Right kidney (tissue), 1 donor: Measurements from ENCODE around the gene DHX57.
"Not testable (repeated sequence)": the region's sequence is repeated elsewhere in the genome, so short reads cannot be mapped to it uniquely, and the experiment has no call there.

Experiments
- DNase-seq: peaks from one replicate; pipeline ENCODE4 v3.0.0-alpha.2; 2016

Gene DHX57

DNA sequence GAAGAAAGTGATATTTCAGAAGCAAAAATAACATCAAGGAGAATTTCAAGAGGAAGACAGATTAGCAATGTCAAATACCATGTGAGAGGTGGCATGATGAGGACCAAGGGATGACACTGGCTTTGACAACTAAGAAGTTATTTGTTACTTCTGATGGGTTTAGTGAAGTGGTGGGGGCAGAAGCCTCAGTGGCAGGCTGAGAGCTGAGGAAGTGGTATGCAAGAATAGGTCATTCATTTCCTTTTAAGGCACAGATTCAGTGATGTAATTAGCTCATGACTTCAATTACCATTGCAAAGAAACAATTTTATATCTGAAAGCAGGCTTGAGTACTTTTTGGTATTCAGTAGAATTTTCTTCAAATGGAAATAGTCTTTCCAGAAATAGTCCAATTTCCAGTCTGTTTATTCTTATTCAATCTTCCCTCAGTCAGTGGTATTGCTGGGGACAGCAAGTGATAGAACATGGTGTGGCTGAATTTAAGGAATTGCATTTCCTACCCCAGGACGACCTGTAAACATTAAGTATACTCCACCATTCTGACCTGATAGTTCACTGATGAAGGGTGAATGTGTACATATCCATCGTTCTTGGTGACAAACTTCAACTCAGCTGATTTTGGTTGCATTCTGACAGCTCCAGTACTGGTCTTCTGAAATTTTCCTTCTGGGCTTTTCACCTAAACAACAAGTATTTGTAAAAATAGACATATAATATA is 69.6 kb downstream of the DHX57 start:
- no peak for DNase-seq

- no peak for DNase-seq
These were observed 77.8 kb downstream of the DHX57 start for GRCh38 chr2:38797953-38798352.

DNA sequence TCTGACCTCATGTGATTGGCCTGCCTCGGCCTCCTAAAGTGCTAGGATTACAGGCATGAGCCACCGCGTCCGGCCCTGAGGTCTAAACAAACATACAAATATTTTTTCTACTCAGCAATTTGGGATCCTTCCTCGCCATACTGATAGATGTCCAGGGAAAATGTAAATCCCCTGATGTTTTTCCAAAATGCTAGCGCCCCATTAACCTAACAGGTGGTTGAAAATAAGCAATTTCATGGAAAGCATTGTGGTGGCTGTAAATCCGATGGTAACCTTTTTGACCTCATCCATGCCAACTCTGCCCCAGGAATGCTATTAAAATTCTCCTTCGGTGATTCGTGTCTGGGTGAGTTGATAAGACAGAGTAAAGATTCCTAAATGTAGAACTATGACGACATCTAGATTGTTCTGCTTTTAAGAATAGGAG is 78.5 kb downstream of the DHX57 start:
- DNase-seq = no peak

GRCh38 chr2:38795016-38795415 is 80.7 kb downstream of the DHX57 start:
- DNase-seq = not testable (repeated sequence)

DNA sequence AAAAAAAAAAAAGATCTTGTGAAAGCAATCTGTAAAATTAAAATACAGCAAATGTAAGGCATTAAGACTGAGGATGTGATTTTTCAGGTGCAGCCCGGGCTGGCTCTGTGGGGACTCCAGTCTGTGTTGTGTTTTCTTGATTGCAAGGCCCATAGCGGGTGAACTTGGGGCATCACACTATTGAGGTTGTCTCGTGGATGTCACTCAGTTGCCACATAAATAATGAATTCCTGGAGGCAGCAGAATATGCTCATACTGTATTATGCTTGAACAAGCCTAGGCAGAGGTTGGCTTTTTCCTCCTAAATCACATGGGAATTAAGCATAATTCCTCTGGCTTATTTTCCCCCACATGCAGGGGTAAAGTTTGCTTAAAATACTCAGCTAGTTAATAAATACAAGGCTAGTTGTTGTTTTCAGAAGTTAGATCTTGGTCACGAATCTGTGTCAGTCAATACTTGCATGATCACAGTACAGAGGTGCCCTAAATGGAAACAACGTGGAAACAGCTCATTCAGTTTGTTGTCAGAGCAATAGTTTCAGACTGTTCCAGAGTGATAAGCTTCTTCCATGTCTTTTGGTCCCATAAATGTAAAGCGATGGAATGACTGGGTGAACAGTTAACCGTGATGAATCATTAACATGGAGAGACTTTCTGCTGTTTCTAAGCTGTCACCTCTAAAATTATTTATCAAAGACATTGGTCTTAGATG is 81.3 kb downstream of the DHX57 start:
- no peak for DNase-seq

GRCh38 chr2:38793511-38793910 is 82.2 kb downstream of the DHX57 start:
- no peak for DNase-seq

GRCh38 chr2:38792751-38793150 is 83.0 kb downstream of the DHX57 start:
- DNase-seq = no peak

- DNase-seq = not testable (repeated sequence)
These were observed 83.4 kb downstream of the DHX57 start for GRCh38 chr2:38792321-38792720.

- DNase-seq = no peak
These were observed 84.0 kb downstream of the DHX57 start for GRCh38 chr2:38791744-38792143.

GRCh38 chr2:38789691-38790090 is 86.0 kb downstream of the DHX57 start:
- no peak for DNase-seq

GRCh38 chr2:38788306-38788705 is 87.4 kb downstream of the DHX57 start:
- no peak for DNase-seq

GRCh38 chr2:38783586-38783985 is 92.1 kb downstream of the DHX57 start:
- DNase-seq = no peak

- no peak for DNase-seq
These were observed 97.0 kb downstream of the DHX57 start for GRCh38 chr2:38778687-38779082.

GRCh38 chr2:38776531-38776930 is 99.2 kb downstream of the DHX57 start:
- no peak for DNase-seq

DNA sequence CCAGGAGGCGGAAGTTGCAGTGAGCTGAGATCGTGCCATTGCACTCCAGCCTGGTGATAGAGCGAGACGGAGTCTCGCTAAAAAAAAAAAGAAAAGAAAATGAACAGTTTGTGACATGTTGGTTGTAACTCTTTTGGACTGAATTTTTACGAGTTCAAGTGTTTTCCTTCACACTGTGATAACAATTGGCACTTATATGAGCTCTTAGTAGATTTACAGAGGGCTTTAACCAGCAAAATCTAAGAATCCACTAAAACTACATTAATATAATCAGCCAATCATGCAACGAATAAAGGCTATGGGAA is 99.9 kb downstream of the DHX57 start:
- DNase-seq = no peak

DNA sequence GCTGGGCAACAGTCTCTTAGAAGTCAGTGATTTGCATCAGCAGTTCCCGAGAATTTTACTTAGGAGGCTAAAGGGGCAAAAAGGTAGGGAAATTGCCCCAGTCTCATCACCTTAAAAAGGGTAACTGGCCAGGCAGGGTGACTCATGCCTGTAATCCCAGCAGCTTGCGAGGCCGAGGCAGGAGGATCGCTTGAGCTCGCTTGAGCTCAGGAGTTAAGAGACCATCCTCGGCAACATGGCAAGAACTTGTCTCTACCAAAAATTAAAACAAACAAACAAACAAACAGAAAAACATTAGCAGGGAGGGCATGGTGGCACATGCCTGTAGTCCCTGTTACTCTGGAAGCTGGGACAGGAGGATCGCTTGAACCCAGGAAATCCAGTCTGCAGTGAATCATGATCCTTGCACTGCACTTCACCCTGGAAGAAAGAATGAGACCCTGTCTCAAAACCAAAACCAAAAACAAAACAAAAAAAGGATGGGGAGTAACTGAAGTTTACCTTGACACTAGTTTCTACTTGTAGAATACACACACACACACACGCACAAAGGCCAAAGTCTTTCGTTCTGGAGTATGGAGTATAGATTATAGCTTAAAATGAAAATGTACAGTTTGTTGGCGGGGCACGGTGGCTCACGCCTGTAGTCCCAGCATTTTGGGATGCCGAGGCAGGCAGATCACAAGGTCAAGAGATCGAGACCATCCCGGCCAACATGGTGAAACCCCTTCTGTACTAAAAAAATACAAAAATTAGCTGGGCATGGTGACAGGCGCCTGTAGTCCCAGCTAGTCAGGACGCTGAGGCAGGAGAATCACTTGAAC is 100.4 kb downstream of the DHX57 start:
- no peak for DNase-seq

DNA sequence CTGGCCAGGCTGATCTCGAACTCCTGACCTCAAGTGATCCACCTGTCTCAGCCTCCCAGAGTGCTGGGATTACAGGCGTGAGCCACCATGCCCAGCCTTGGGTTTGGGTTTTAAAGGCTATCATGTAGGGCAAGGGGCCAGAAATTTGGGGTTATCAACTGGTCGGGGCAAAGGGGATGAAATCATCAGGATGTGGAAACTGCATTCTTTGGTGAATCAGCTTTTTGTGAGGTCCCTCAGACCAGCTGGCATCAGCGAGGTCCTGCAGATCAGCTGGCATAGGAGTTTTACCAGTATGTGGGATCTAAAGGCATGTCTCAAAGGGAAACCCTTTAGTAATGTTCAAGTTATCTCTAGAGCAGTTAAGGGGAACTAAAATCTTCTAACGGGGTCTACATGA is 104.1 kb downstream of the DHX57 start:
- no peak for DNase-seq

DNA sequence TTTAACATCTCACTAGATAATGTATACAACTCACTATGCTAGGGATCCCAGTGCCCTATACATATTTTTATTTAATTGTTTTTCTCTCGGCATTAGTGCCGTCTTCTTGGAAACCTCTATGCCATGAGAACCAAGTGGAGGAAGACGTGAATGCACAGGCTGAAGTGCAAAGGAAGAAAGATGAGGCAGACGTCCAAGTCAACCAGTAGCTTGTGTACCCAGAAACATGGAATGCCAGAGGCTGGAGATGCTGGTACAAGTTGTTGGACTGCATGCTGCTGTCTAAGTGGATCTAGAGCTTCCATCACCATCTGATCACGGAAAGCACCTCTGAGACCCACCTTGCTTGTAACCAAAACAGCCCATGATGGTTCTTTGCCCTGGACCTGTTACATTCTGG is 110.2 kb downstream of the DHX57 start:
- DNase-seq = no peak

DNA sequence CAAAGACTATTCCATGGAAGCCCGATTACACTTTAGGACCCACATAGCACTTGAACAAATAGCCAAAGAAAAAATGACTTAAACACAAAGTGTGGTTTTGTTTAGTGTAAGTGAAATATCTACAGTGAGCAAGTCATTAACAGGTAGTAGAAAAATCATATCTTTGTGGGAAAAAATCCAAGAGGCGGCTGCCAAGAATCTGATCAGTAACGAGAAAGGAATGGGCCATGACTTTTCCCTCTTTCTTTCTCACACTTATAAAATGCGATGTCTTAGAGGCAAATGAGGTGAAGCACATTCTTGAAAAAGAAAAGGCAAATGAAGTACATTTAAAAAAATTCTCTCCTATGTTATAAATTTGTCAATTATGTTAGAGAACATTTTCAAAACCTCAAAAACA is 110.6 kb downstream of the DHX57 start:
- no peak for DNase-seq

GRCh38 chr2:38763728-38764127 is 112.0 kb downstream of the DHX57 start:
- no peak for DNase-seq

GRCh38 chr2:38763228-38763627 is 112.5 kb downstream of the DHX57 start:
- DNase-seq = no peak

DNA sequence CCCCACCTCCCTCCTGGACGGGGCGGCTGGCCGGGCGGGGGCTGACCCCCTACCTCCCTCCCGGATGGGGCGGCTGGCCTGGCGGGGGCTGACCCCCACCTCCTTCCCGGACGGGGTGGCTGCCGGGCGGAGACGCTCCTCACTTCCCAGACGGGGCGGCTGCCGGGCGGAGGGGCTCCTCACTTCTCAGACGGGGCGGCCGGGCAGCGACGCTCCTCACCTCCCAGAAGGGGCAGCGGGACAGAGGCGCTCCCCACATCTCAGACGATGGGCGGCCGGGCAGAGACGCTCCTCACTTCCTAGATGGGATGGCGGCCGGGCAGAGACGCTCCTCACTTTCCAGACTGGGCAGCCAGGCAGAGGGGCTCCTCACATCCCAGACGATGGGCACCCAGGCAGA is 119.8 kb downstream of the DHX57 start:
- DNase-seq = not testable (repeated sequence)

- DNase-seq = no peak
These were observed 121.2 kb downstream of the DHX57 start for GRCh38 chr2:38754506-38754905.
